GM21786 (cell line): ENCODE results near the gene TMEM259.

ENCODE experiments used
- ATAC-seq: cut with Tn5 transposase; IDR thresholded peaks from one replicate; pipeline ENCODE4 v1.9.1; 2021; ENCODE audit not compliant: unreplicated experiment

Gene TMEM259

DNA sequence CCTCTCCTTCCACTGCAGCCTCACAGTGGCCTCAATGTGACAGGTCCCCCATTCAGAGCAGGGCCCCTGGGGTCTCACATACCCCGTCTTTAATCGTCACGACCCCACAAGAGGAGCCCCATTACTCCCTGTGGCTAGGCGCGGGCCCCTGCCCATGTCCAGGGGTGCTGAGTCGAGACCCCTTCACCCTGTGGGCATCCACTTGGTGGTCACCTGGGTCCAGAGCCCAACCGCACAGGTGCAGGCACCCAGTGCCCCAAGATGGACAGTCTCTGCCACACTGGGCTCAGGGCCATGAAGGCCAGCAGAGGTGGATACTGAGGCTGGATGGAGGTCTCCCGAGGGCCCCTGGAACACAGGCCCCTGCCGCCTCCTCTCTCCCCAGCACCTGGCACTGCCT, 3.0 kb downstream of the TMEM259 start:
- no peak for ATAC-seq

DNA sequence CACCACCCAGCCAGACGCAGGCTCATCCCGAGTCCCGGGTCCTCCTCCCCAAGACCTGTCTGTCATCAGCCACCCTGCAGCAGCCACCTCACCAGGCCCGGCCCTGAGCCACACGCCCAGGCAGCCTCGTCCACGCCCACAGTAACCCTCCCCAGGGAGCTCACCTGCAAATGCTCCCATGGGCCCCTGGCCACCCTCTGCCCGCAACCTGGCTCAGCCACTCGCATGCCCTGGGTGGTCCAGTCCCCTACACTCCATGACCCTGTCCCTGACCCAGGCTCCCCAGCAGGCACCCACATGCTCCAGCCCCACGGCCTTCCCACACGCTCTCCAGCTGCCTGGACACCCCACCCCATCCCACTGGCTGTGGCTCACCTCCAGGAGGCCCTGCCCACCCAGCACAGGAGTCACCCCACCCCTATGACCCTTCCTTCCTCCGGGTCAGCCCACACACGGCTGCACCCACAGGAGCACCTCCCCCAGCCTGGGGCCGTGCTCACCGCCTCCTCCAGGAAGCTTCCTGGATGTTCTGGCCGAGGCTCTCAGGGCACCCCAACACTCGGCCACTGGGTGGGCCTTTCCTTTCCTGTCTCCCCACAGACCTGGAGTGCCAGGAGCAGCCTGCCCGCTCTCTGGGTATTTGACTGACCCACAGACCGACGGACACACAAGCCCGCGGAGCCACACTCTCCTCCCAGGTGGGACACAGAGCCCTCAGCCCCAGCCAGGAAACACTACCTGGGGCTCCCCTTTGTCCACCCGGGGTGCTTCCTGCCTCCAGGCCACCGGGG, 3.6 kb downstream of the TMEM259 start:
- no peak for ATAC-seq

DNA sequence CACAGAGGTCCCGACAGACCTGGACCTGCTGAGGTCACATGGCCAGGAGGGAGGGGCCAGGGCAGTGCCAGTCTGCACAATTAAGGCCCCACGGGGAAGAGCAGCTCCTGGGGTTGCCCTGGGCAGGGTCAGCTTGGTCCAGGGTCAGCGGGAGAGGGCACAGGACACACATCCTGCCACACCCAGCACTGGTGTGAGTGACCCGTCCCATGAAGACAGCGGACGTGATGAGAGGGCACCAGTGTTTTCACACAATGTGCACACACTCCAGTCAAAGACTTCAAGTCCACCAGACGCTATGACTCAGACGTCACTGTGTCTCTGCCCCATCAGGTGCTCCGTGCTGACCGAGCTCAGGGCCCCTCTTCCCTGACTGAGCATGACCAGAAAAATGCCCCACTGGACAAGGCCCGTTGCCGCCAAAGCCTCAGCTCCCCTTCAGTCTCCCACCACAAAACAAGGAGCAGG, 4.2 kb downstream of the TMEM259 start:
- ATAC-seq: no peak

DNA sequence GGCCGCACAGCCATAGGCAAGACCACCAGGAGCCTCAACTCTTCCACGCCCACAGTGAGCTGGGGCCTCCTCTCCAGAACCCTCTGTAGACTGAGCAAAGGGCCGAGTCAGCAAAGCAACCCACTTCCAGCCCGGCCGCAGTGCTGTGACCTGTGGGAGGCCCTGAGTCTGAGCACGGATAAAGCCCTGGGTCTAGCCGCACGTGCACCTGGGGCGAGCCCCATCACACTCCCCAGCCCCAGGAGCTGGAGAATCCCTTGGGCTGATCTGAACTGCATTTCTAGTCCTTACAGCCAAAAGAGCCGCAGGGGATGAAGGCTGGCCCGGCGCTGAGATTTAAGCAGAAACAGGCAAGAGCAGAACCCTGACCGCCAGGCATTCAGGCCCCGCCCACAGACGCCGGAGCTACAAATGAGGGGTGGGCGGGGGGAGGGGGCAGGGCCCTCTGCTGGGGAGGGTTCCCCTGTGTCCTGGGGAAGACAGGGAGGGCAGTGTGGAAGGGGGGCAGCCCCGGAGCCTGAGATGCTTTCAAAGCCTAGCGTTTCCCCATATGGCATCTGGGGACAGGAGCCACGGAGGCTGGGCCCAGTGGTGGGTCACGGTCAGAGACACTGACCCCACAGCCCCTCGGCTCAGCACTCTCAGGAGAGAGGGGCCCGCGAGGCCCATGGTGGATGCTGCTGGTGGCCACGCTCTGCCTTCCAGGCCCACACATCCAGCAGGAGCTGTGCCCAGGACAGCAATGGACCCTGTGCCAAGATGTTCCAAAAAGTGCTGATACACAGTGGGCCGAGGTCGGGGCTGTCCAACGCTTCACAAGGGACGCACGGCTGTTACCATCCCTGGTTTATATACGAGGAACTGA, 4.9 kb downstream of the TMEM259 start:
- no peak for ATAC-seq

DNA sequence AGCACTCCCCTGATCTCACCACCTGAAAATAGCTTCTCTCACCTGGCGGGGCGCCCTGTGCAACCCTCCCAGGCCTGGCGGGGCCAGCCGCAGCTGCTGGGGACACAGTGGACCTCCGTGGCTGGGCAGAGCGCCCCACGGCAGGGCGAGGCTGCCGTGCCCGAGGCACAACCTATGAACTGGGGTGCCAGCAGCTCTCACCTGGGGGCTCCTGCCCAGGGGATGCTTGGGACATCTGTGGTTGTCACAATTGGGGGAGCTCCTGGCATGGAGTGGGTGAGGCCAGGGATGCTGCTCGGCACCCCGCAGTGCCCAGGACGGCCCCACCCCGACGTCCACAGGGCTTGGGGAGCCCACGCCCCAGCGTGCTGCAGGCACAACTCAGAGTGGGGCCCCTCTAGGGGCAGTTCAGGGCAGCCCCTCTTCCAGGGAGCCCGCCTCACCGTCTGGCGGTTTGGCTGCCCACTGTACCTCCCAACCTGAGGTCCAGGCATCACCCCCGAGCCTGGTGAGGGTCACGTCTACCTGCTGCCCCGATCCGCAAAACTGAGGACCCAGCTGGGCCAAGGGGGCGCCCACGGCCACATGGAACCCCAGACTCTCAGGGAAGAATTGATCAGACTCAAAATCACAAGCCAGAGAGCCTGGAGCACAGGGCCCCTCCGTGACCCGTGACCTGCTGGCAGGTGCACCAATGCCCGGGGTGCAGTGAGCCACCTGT, 5.7 kb downstream of the TMEM259 start:
- no peak for ATAC-seq

DNA sequence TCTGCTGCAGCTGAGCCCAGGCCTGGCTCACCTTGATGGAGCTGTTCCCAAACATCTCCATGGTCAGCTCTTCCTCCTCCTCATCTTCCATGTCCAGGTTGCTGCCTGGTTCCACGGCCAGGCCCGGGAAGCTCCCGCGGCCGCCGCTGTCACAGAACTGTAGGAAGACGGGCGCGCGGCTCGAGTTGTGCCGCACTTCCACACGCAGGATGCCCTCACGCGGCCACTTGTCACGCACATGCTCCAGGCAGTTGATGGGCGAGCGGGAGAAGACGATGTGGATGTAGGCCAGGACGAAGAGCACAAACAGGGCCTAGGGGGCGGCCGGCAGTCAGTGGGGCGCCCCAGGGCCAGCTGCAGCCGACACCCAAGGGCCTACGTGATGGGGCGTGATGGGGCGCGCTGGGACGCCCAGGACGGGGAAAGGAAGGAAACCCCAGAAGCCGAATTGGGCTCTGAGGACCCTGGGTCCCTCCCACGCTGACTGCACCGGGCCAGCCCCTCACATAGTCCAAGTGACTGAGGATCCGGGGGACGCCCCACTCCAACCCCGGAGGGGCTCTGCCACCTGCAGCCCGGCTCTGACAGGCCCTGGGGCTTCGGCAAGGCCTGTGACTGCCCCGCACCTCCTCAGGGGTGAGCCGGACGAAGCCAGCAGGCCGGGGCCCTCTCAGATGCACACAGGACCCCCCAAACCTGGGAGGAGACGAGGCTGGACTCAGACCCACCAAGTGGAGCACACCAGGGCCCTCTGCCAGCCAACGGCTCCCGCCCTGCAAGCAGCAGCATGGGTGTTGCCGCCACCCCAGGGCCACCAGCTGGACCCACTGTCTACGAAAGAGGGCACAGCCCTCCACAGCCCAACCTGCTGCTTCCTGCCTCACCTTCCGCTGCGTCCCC, 6.5 kb downstream of the TMEM259 start:
- no peak for ATAC-seq

DNA sequence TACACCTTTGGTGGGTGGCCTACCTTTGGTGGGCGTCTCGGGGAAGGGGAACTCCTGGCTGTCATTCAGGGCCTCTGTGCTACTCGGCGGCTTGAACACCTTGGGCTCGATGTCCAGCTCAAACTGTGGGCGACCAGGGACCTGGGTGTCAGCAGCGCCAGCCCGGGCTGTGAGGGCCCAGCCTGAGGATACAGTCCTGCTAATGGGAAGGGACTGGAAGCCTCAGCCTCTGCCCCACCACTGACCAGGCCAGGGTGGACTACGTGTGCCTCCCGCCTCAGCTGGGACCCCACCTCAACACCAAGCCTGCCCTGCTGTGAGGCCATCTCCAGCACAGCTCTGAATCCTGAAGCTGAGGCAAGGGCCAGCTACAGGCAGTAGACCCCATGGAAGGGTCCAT, 7.7 kb downstream of the TMEM259 start:
- no peak for ATAC-seq

DNA sequence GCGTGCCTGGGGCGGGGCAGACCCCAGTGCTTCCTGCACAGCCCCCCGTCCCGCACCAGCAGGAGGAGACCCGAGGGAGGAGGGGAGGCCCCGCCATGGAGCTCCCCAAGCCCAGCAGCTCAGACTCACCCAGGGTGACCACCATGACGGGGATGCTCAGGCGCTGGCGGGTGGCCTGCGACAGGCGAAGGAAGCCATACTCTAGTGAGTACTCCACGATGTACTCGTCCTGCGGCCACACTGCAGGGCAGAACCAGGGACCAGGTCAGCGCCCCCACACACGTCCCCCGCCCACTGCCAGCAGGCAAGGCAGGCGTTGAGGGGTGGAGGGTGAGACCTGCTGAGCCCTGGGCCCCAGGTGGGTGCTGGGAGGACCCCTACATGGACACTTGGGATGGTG, 8.6 kb downstream of the TMEM259 start:
- ATAC-seq: no peak

DNA sequence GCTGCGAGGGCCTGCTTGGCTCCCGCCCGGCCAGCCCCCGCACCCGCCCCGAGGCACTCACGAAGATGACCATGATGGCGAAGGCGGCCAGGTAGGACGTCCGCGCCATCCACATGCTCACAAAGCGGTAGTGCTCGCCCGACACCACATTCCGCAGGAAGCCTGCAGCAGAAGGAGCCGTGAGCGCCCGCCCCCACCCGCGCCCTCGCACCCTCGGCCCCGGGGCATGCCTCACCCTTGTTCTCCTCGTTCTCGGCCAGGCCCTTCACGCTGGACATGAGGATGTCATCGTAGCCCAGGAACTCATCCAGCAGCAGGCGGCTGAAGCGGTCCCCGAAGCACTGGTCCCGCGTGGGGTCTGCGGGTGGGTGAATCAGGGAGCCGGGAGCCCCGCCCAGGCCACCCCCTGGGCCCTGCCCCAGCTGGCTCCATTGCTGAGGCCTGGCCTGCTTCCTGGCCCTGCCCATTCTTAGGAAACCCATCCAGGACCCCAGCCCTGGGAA, 9.0 kb downstream of the TMEM259 start:
- ATAC-seq: no peak

DNA sequence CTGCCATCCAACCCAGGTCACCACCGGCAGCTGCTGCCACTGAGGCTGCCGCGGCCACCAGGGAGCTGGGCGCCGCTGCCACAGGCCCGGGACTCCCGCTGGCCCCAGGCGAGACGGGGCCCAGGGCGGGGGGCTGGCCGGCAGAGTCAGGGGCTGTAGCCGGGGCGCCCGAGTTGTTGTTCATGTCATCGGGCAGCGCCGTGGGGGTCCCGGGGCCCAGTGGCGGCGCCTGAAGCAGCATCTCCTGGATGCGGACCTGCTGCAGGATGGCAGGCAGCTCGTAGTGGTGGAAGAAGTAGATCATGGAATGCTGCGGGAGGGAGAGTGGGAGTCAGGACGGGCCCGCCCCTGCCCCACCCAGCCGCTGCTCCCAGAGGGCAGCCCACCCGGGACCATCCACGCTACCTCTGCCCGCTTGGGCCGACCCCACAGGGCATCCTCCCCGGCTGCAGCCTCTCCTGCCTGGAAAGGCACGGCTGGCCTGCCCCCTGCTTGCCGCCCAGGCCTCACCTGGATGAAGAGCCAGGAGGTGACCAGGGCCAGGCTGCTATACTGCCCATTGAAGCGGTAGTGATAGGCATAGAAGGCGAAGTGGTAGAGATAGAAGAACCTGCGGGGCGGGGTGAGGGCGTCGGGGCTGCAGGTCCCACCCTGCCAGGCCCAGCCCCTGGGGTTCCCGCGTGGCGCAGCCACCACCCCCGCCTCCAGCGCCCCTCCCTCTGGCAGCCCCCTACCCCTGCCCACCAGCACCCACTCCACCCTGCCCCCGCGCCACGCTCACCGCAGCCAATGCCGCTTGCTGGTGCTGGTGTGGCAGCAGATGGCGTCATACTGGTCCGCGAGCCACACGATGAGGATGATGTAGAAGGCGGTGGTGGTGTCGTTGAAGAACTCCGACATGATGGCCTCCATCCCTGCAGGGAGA, 10.1 kb downstream of the TMEM259 start:
- no peak for ATAC-seq

DNA sequence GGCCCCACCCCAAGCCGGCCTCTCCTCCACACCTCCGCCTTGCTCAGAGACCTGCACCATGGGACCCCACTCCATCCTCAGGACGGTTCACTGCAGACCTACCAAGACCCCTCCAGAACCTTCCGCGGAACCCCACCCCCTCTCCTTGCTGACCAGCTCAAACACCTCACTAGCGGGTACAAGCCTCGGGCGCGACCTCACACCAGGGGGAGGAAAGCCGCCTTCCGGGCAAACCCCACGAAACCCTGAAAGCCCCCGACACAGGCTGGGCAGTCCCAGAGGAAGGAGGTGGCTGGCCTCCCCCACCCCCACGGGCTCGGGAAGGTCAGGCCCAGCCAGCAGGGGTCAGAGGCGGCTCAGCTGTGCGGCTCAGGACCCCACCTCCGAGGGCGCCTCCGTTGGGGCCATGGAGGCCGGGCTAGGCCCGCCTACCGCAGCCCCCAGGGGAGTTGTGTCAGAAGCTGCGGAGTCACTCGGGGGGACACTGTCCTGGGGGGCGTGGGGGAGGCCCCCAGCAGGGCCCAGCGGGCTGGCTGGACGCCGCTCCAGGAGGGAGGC, 10.9 kb downstream of the TMEM259 start:
- ATAC-seq: no peak

DNA sequence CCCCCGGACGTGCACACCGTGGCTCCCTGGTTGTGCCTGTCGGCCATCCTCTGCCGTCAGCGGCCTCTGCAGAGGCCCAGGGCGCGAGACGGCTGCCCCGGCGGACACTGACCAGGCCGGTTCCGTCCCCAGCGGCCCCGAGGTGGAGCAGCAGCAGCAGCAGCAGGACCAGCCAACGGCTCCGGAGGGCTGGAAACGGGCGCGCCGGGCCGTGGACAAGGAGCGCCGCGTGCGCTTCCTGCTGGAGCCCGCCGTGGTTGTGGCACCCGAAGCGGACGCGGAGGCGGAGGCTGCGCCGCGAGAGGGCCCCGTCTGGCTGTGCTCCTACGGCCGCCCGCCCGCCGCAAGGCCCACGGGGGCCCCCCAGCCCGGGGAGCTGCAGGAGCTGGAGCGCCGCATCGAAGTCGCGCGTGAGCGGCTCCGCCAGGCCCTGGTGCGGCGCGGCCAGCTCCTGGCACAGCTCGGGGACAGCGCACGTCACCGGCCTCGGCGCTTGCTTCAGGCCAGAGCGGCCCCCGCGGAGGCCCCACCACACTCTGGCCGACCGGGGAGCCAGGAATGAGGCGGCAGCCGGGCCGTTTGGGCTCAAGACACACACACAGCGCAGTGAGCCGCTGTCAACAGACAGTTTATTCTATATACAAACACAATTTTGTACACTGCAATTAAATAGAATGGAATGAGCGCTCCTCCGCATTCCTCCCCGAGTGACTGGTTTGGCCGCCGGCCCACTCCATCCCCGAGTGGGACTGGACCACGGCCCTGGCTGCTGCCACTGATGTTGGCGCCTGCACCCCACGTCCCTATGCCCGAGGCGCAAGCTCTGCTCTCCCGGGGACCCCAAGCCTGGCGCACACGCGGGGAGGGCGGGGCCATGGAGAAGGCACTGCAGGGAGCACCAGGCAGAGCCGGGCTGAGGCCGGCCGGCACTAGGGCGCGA, 11.6 kb downstream of the TMEM259 start:
- no peak for ATAC-seq

DNA sequence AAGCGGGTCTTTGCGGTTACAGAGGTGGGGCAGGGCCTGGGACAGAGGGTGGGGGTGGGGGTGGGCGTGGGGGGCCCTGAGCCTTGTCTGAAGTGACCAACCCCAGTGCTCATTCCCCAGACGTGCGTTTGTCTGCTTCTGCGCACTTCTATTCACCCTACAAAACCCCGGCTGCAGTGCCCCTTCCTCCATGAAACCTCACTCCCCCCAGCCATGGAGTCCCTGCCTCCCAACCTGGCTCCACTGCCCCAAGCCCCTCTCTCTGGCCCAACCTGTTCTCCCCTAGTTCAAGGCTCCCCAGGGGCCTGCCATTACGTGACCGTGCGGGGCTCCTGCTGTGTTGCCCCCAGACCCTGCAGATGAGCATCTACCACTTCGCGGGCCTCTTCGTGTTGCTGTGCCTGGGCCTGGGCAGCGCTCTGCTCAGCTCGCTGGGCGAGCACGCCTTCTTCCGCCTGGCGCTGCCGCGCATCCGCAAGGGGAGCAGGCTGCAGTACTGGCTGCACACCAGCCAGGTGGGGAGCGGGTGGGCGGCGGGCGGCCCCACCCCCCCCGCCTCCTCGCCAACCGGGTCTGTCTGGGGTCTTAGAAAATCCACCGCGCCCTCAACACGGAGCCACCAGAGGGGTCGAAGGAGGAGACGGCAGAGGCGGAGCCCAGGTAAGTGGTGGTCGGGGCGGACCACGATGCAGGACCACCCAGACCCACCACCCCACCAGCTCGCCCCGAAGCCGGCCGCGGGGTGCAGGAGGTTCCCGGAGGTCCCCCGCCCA, 12.5 kb downstream of the TMEM259 start:
- ATAC-seq: no peak

DNA sequence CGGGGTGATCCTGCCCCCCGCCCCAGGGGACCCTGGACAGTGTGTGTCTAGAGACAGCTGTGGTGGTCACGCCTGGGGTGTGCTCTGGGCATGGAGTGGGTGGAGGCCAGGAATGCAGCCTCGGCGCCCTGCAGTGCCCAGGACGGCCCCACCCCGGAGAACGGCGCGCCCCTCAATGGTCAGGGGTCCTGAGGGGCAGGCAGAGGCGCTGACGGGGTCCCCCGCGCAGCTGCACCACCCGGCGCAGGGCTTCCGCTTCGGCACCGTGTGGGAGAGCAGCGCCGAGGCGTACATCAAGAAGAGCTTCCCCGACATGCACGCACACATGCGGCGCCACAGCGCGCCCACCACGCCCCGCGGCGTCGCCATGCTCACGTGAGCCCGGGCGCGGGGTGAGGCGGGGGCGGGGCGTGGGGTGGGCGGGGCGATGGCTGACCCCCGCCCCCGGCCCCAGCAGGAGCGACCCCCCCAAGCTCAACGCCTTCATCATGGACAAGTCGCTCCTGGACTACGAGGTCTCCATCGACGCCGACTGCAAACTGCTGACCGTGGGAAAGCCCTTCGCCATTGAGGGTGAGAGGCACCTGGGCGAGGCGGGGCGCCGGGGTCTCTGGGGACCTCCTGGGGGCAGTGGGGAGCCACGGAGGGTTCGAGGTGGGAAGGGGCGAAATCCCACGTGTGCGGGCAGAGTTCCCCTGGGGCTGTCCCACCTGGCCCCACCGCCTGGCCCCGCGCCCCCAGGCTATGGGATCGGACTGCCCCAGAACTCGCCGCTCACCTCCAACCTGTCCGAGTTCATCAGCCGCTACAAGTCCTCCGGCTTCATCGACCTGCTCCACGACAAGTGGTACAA, 13.3 kb downstream of the TMEM259 start:
- ATAC-seq: no peak

DNA sequence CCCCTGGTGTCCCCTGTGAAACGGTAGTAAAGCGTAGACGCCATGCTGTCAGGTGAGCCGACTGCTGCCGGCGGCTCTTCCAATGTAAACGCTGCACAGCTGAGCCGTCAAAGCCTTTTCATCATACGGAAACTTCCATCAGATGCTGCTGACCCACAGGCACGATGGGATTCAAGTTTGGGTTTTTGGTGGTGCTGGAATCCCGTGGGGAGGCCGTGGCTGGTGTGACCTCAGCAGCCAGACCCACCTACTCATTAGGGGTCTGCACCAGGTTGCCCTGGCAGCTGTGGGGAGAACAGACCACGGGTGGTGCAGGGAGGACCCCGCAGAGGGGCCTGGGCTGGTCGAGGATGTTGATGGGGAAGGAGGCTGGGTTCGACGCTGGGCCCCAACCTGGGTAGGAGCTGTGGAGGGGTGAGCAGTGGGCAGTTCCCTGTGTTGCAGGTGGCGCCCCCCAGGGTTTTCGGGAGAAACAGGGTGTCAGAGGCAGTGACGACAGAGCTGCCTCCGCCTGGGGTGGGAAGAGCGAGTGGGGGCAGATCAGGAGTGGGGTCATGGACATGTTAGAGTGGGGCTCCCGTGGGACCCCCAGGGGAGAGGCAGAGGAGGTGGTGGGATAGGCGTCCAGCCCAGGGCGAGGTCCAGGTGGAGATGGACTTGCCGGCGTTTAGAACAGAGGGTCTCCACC, 14.1 kb downstream of the TMEM259 start:
- ATAC-seq: no peak
